HCT116 (cell line): ENCODE measurements around the gene SBF1.

ENCODE experiments used
- CBX3 ChIP-seq: IDR thresholded peaks from 2 replicates; pipeline ENCODE4 v1.6.1; 2012; ENCODE audit warnings: low read depth
- CEBPB ChIP-seq: IDR thresholded peaks from 2 replicates; pipeline ENCODE4 v1.6.1; 2012; ENCODE audit warnings: low read depth
- CTCF ChIP-seq, 3 experiments: fragments of 200-600 bp in 1 of 3; sonication (generic) in 1 of 3; IDR thresholded peaks in 2 of 3; conservative IDR thresholded peaks in 1 of 3; 2 replicates each; pipeline ENCODE4 v1.5.1; 2012 to 2017; ENCODE audit warnings: low read depth in 2 of 3, low read length in 2 of 3, antibody characterized with exemption in 1 of 3, borderline replicate concordance in 1 of 3, control low read depth in 1 of 3, mild to moderate bottlenecking in 1 of 3, mixed read lengths in 1 of 3, mixed run types in 1 of 3, moderate library complexity in 1 of 3; ENCODE audit not compliant: insufficient read depth in 1 of 3
- EZH2 ChIP-seq: fragments of 200-600 bp; sonication (generic); IDR thresholded peaks from 2 replicates; pipeline ENCODE4 v1.6.1; 2017; ENCODE audit warnings: antibody characterized with exemption, mixed run types
- POLR2A ChIP-seq: IDR thresholded peaks from 2 replicates; pipeline ENCODE4 v1.7.0; 2011; ENCODE audit warnings: borderline replicate concordance; ENCODE audit not compliant: insufficient read depth, insufficient read length; ENCODE audit errors: extremely low read depth
- ZFX ChIP-seq: fragments of 450-650 bp; IDR thresholded peaks from 2 replicates; pipeline ENCODE4 v1.6.1; 2017

GRCh38 chr22:50488006-50488677, 13.3 kb upstream of the SBF1 start:
- TF ChIP-seq CEBPB (no peak), POLR2A (no peak), CBX3 (no peak), EZH2 (no peak), ZFX (no peak), CTCF (IDR thresholded peaks at IDR 0.05 in 2 of 3, conservative IDR thresholded peaks at IDR 0.05 in 1 of 3; ENCODE audit: borderline replicate concordance in 1 of 3, insufficient read depth in 1 of 3, low read depth in 2 of 3, low read length in 2 of 3) (no peak)
